ENCODE measurements around the gene KIRREL3. TPM values are rescaled to one million over a fixed set of nuclear protein-coding genes. Genes with fewer than 3 reads are reported as not detected.

KIRREL3 gene
- total and polyA plus RNA-seq, 5 donors from 2014 or later, result not detected

- H3K27me3 Mint-ChIP-seq, result no peaks in the 10 kb centered on the region
- H3K9me3 Mint-ChIP-seq, result no peaks in the 10 kb centered on the region
- DNase-seq (no peak), ATAC-seq (ENCODE audit: low read depth in 2 of 2) (no peak)
- H3K36me3 Mint-ChIP-seq, result peaks cover 8% of the 10 kb centered on the region
- H3K27me3 ChIP-seq (ENCODE audit: control insufficient read depth, insufficient read depth, low read length), result no peaks in the 10 kb centered on the region
- H3K4me3 ChIP-seq (ENCODE audit: low read depth, low read length), result peak overlapping the region; percentile 37
- no peaks in the 10 kb centered on the region for H3K9me3 ChIP-seq (ENCODE audit: control insufficient read depth in 2 of 2, low read length in 2 of 2)
- peaks cover 4% of the 10 kb centered on the region for H3K4me1 ChIP-seq (ENCODE audit: control insufficient read depth, insufficient read depth, low read length, poor library complexity, severe bottlenecking)
- H3K27ac Mint-ChIP-seq, result peak overlapping the region in 1 of 3 donors; percentile 71
- H3K36me3 ChIP-seq (ENCODE audit: control insufficient read depth, insufficient read depth, low read length), result no peaks in the 10 kb centered on the region
- peak overlapping the region in 2 of 4 donors; percentile 55 to 71 for H3K4me3 Mint-ChIP-seq
- H3K27ac ChIP-seq (ENCODE audit: insufficient read depth, low read length, poor library complexity, severe bottlenecking), result no peak overlapping the region
- peaks cover 0 to 10% (median 4%) of the 10 kb centered on the region in 4 donors for H3K4me1 Mint-ChIP-seq
These were observed 584.7 kb downstream of the KIRREL3 start for GRCh38 chr11:126415669-126416420.

DNA sequence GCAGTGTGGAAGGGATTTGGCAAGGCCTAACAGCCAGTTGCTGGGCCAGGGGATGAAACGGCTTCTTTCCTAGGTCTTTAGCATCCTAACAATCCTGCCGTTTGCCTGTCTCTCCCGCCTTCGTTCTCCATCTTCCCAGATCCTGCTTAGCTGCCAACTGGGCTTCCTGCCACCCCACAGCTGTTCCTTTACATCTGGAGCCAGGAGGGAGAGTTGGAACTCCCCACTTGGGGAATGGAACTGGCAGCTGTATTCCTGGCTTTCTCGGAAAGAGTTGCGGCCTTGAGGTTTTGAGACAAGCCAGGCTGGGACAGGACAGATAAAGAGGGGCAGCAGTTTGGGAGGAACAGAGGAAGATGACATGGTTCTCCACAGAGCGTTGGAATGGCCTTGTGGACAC lies 585.4 kb downstream of the KIRREL3 start:
- peaks cover 0 to 9% (median 4%) of the 10 kb centered on the region in 4 donors for H3K4me1 Mint-ChIP-seq
- H3K4me3 ChIP-seq (ENCODE audit: low read depth, low read length), result no peak overlapping the region
- ATAC-seq (ENCODE audit: low read depth in 2 of 2) (no peak), DNase-seq (no peak)
- no peaks in the 10 kb centered on the region for H3K9me3 ChIP-seq (ENCODE audit: control insufficient read depth in 2 of 2, low read length in 2 of 2)
- peaks cover 8% of the 10 kb centered on the region for H3K36me3 Mint-ChIP-seq
- no peaks in the 10 kb centered on the region for H3K36me3 ChIP-seq (ENCODE audit: control insufficient read depth, insufficient read depth, low read length)
- no peaks in the 10 kb centered on the region for H3K27me3 Mint-ChIP-seq
- H3K27me3 ChIP-seq (ENCODE audit: control insufficient read depth, insufficient read depth, low read length), result no peaks in the 10 kb centered on the region
- peaks cover 4% of the 10 kb centered on the region for H3K4me1 ChIP-seq (ENCODE audit: control insufficient read depth, insufficient read depth, low read length, poor library complexity, severe bottlenecking)
- H3K27ac Mint-ChIP-seq, result no peak overlapping the region
- no peak overlapping the region for H3K4me3 Mint-ChIP-seq
- H3K9me3 Mint-ChIP-seq, result no peaks in the 10 kb centered on the region
- no peak overlapping the region for H3K27ac ChIP-seq (ENCODE audit: insufficient read depth, low read length, poor library complexity, severe bottlenecking)

DNA sequence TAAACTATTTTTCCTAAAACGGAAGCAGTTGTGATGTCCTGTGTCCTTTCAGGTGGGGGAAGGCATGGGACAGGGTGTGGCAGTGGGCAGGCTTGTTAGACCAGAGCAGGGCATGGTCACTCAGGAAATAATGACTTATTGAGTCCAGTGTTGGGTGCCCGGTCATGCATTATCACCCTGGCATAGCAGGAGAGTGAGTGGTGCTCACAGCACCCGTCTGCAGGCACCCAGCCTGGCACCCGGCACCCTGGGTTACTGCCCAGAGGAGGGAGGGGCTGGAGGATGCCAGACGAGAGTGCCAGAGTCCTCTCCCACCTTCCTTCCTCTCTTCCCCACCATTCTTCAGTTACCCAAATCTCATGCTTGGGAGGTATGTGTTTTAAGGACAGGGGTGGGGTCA lies 586.0 kb downstream of the KIRREL3 start:
- H3K27me3 Mint-ChIP-seq, result no peaks in the 10 kb centered on the region
- peaks cover 8% of the 10 kb centered on the region for H3K36me3 Mint-ChIP-seq
- Histone ChIP-seq H3K4me3 (ENCODE audit: low read depth, low read length) (no peak overlapping the region), H3K36me3 (ENCODE audit: control insufficient read depth, insufficient read depth, low read length) (no peaks in the 10 kb centered on the region), H3K9me3 (ENCODE audit: control insufficient read depth in 2 of 2, low read length in 2 of 2) (no peaks in the 10 kb centered on the region), H3K4me1 (ENCODE audit: control insufficient read depth, insufficient read depth, low read length, poor library complexity, severe bottlenecking) (peaks cover 4% of the 10 kb centered on the region), H3K27me3 (ENCODE audit: control insufficient read depth, insufficient read depth, low read length) (no peaks in the 10 kb centered on the region), H3K27ac (ENCODE audit: insufficient read depth, low read length, poor library complexity, severe bottlenecking) (no peak overlapping the region)
- DNase-seq, result no peak
- H3K4me1 Mint-ChIP-seq, result peaks cover 0 to 8% (median 2%) of the 10 kb centered on the region in 4 donors
- ATAC-seq (ENCODE audit: low read depth in 2 of 2), result no peak
- no peaks in the 10 kb centered on the region for H3K9me3 Mint-ChIP-seq
- H3K27ac Mint-ChIP-seq, result no peak overlapping the region
- H3K4me3 Mint-ChIP-seq, result no peak overlapping the region

DNA sequence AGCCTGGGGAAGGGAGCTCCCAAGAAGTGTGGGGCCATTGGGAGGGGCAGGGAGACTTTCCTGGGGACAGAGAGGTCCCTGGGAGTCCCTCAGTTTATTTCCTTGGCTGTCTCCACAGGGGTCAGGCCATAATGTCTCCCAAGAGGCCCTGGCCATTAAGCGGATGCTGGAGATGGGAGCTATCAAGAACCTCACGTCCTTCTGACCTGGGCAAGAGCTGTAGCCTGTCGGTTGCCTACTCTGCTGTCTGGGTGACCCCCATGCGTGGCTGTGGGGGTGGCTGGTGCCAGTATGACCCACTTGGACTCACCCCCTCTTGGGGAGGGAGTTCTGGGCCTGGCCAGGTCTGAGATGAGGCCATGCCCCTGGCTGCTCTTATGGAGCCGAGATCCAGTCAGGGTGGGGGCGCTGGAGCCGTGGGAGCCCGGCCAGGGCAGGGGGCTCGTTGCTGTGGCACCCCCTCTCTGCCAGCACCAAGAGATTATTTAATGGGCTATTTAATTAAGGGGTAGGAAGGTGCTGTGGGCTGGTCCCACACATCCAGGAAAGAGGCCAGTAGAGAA lies 586.6 kb downstream of the KIRREL3 start:
- peaks cover 4% of the 10 kb centered on the region for H3K4me1 ChIP-seq (ENCODE audit: control insufficient read depth, insufficient read depth, low read length, poor library complexity, severe bottlenecking)
- DNase-seq (no peak), ATAC-seq (ENCODE audit: low read depth in 2 of 2) (no peak)
- H3K27me3 Mint-ChIP-seq, result no peaks in the 10 kb centered on the region
- peaks cover 0 to 8% (median 2%) of the 10 kb centered on the region in 4 donors for H3K4me1 Mint-ChIP-seq
- H3K4me3 ChIP-seq (ENCODE audit: low read depth, low read length), result no peak overlapping the region
- H3K36me3 ChIP-seq (ENCODE audit: control insufficient read depth, insufficient read depth, low read length), result no peaks in the 10 kb centered on the region
- H3K9me3 ChIP-seq (ENCODE audit: control insufficient read depth in 2 of 2, low read length in 2 of 2), result no peaks in the 10 kb centered on the region
- H3K36me3 Mint-ChIP-seq, result peaks cover 15% of the 10 kb centered on the region
- H3K4me3 Mint-ChIP-seq, result no peak overlapping the region
- no peak overlapping the region for H3K27ac Mint-ChIP-seq
- H3K27ac ChIP-seq (ENCODE audit: insufficient read depth, low read length, poor library complexity, severe bottlenecking), result no peak overlapping the region
- H3K27me3 ChIP-seq (ENCODE audit: control insufficient read depth, insufficient read depth, low read length), result no peaks in the 10 kb centered on the region
- H3K9me3 Mint-ChIP-seq, result no peaks in the 10 kb centered on the region

- no peak overlapping the region for H3K4me3 Mint-ChIP-seq
- ATAC-seq (ENCODE audit: low read depth in 2 of 2) (no peak), DNase-seq (no peak)
- no peaks in the 10 kb centered on the region for H3K9me3 Mint-ChIP-seq
- no peak overlapping the region for H3K4me3 ChIP-seq (ENCODE audit: low read depth, low read length)
- H3K9me3 ChIP-seq (ENCODE audit: control insufficient read depth in 2 of 2, low read length in 2 of 2), result no peaks in the 10 kb centered on the region
- H3K36me3 ChIP-seq (ENCODE audit: control insufficient read depth, insufficient read depth, low read length), result no peaks in the 10 kb centered on the region
- no peak overlapping the region for H3K27ac Mint-ChIP-seq
- H3K36me3 Mint-ChIP-seq, result peaks cover 16% of the 10 kb centered on the region
- H3K4me1 ChIP-seq (ENCODE audit: control insufficient read depth, insufficient read depth, low read length, poor library complexity, severe bottlenecking), result peaks cover 4% of the 10 kb centered on the region
- H3K4me1 Mint-ChIP-seq, result peaks cover 0 to 8% (median 2%) of the 10 kb centered on the region in 4 donors
- H3K27ac ChIP-seq (ENCODE audit: insufficient read depth, low read length, poor library complexity, severe bottlenecking), result no peak overlapping the region
- no peaks in the 10 kb centered on the region for H3K27me3 ChIP-seq (ENCODE audit: control insufficient read depth, insufficient read depth, low read length)
- no peaks in the 10 kb centered on the region for H3K27me3 Mint-ChIP-seq
These were observed 587.1 kb downstream of the KIRREL3 start for GRCh38 chr11:126413426-126413825.

DNA sequence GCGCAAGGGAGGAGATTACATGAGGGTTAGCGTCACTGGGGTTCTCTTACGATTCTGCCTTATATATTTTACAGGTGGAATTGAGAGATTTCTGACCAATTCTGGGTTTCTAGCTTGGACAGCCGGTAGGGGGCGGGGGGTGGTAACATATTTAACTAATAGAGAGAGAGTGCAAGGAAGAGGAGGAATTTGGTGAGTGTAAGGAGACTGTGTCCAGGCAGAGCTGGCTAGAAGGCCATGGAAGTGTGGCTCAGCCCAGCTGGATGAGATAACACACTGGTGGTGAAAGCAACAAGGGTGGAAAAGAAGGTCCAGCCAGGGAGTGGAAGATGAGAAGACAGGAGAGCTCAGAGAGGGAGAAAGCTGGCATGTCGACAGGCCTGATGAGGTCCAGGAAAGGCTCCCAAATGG lies 588.6 kb downstream of the KIRREL3 start:
- Mint-ChIP-seq H3K36me3 (peaks cover 16% of the 10 kb centered on the region), H3K27ac (no peak overlapping the region), H3K9me3 (no peaks in the 10 kb centered on the region), H3K27me3 (no peaks in the 10 kb centered on the region), H3K4me1 (peaks cover 0 to 8% (median 2%) of the 10 kb centered on the region in 4 donors), H3K4me3 (no peak overlapping the region)
- no peak overlapping the region for H3K27ac ChIP-seq (ENCODE audit: insufficient read depth, low read length, poor library complexity, severe bottlenecking)
- no peak overlapping the region for H3K4me3 ChIP-seq (ENCODE audit: low read depth, low read length)
- no peaks in the 10 kb centered on the region for H3K27me3 ChIP-seq (ENCODE audit: control insufficient read depth, insufficient read depth, low read length)
- H3K4me1 ChIP-seq (ENCODE audit: control insufficient read depth, insufficient read depth, low read length, poor library complexity, severe bottlenecking), result peaks cover 4% of the 10 kb centered on the region
- H3K9me3 ChIP-seq (ENCODE audit: control insufficient read depth in 2 of 2, low read length in 2 of 2), result no peaks in the 10 kb centered on the region
- no peak for DNase-seq
- ATAC-seq (ENCODE audit: low read depth in 2 of 2), result no peak
- H3K36me3 ChIP-seq (ENCODE audit: control insufficient read depth, insufficient read depth, low read length), result no peaks in the 10 kb centered on the region

DNA sequence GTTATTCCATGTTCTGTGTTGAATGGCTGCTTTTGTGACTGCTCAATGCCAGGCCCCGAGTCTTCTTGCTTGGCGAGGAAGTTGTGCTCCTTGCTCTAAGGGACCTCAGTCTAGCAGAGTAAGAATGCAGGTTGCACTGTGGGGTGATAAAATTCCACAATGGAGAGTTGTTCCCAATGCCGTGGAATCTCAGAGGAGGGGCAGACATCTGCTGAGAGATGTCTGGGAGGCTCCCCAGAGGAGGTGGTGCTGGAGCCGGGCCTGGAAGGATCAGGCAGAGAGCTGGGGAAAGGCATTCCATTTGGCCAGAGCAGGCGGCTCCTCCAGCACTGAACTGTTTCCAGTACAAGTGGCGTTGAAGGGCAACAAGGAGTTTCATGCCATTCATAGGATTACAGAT lies 589.9 kb downstream of the KIRREL3 start:
- ATAC-seq (ENCODE audit: low read depth in 2 of 2) (no peak), DNase-seq (no peak)
- H3K9me3 ChIP-seq (ENCODE audit: control insufficient read depth in 2 of 2, low read length in 2 of 2), result no peaks in the 10 kb centered on the region
- no peak overlapping the region for H3K4me3 ChIP-seq (ENCODE audit: low read depth, low read length)
- no peak overlapping the region for H3K4me3 Mint-ChIP-seq
- H3K4me1 Mint-ChIP-seq, result peaks cover 0 to under 1% (median 0%) of the 10 kb centered on the region in 4 donors
- no peak overlapping the region for H3K27ac Mint-ChIP-seq
- H3K27me3 Mint-ChIP-seq, result no peaks in the 10 kb centered on the region
- H3K36me3 ChIP-seq (ENCODE audit: control insufficient read depth, insufficient read depth, low read length), result no peaks in the 10 kb centered on the region
- no peak overlapping the region for H3K27ac ChIP-seq (ENCODE audit: insufficient read depth, low read length, poor library complexity, severe bottlenecking)
- peaks cover 16% of the 10 kb centered on the region for H3K36me3 Mint-ChIP-seq
- H3K4me1 ChIP-seq (ENCODE audit: control insufficient read depth, insufficient read depth, low read length, poor library complexity, severe bottlenecking), result no peaks in the 10 kb centered on the region
- H3K27me3 ChIP-seq (ENCODE audit: control insufficient read depth, insufficient read depth, low read length), result no peaks in the 10 kb centered on the region
- no peaks in the 10 kb centered on the region for H3K9me3 Mint-ChIP-seq

GRCh38 chr11:126409620-126409985 lies 591.0 kb downstream of the KIRREL3 start:
- Mint-ChIP-seq H3K27me3 (no peaks in the 10 kb centered on the region), H3K4me3 (no peak overlapping the region), H3K27ac (no peak overlapping the region), H3K9me3 (no peaks in the 10 kb centered on the region), H3K36me3 (peaks cover 16% of the 10 kb centered on the region), H3K4me1 (no peaks in the 10 kb centered on the region)
- DNase-seq (no peak), ATAC-seq (ENCODE audit: low read depth in 2 of 2) (no peak)
- Histone ChIP-seq H3K4me1 (ENCODE audit: control insufficient read depth, insufficient read depth, low read length, poor library complexity, severe bottlenecking) (no peaks in the 10 kb centered on the region), H3K4me3 (ENCODE audit: low read depth, low read length) (no peak overlapping the region), H3K27me3 (ENCODE audit: control insufficient read depth, insufficient read depth, low read length) (no peaks in the 10 kb centered on the region), H3K27ac (ENCODE audit: insufficient read depth, low read length, poor library complexity, severe bottlenecking) (no peak overlapping the region), H3K36me3 (ENCODE audit: control insufficient read depth, insufficient read depth, low read length) (no peaks in the 10 kb centered on the region), H3K9me3 (ENCODE audit: control insufficient read depth in 2 of 2, low read length in 2 of 2) (no peaks in the 10 kb centered on the region)
